Upper lobe of left lung (tissue), 6 donors: ENCODE data around the gene ADAMTS10. TPM values are rescaled to one million over a fixed set of nuclear protein-coding genes. Genes with fewer than 3 reads are reported as not detected.
"Not testable (repeated sequence)": the region's sequence is repeated elsewhere in the genome, so short reads cannot be mapped to it uniquely, and the experiment has no call there.

Experiments
- ATAC-seq, 2 donors: fragments of 200-7000 bp; cut with Tn5 transposase; one replicate each; pipeline ENCODE4 v1.9.1; 2022; ENCODE audit warnings: mild to moderate bottlenecking in 2 of 2, moderate library complexity in 2 of 2; ENCODE audit not compliant: low FRiP score in 2 of 2
- DNase-seq, 2 donors: peaks; one replicate each; pipeline ENCODE4 v3.0.0-alpha.2; 2019 to 2020
- H3K27ac ChIP-seq, 4 donors: fragments of 200-600 bp; sonication (generic); one replicate each; pipeline ENCODE4 v1.5.1; 2016 to 2019
- H3K27me3 ChIP-seq, 4 donors: fragments of 200-600 bp; sonication (generic); one replicate each; pipeline ENCODE4 v1.5.1; 2017 to 2019
- H3K36me3 ChIP-seq, 4 donors: fragments of 200-600 bp; sonication (generic); one replicate each; pipeline ENCODE4 v1.5.1; 2016 to 2019
- H3K4me1 ChIP-seq, 4 donors: fragments of 200-600 bp; sonication (generic); one replicate each; pipeline ENCODE4 v1.5.1; 2018 to 2019
- H3K4me3 ChIP-seq, 4 donors: fragments of 200-600 bp; sonication (generic); one replicate each; pipeline ENCODE4 v1.5.1; 2017 to 2019; ENCODE audit warnings: mild to moderate bottlenecking in 2 of 4, moderate library complexity in 1 of 4
- H3K9me3 ChIP-seq, 4 donors: fragments of 200-600 bp; sonication (generic); one replicate each; pipeline ENCODE4 v1.5.1; 2018 to 2019
- EP300 ChIP-seq, 4 donors: sonication (generic); formaldehyde crosslinking; IDR thresholded peaks; one replicate each; pipeline ENCODE4 v1.5.1; 2017; ENCODE audit warnings: antibody characterized with exemption in 4 of 4, control low read depth in 2 of 4
- POLR2A ChIP-seq, 4 donors: fragments of 450-650 bp; IDR thresholded peaks; one replicate each; pipeline ENCODE4 v1.5.1; 2016 to 2017; ENCODE audit warnings: antibody characterized with exemption in 4 of 4, mild to moderate bottlenecking in 2 of 4
- POLR2AphosphoS5 ChIP-seq, 2 donors: sonication (generic); formaldehyde crosslinking; IDR thresholded peaks; one replicate each; pipeline ENCODE4 v1.5.1; 2017; ENCODE audit warnings: antibody characterized with exemption in 2 of 2
- WGBS, 2 donors: methylation state at CpG; one replicate each; pipeline ENCODE4 v1.1.5; 2017 to 2018; 5-methylcytosine and 5-hydroxymethylcytosine counted together
- total RNA-seq, 6 donors: library from RNA; depleted of rRNA in 4 of 6; stranded (reverse); fragments of >200 nt in 4 of 6; gene quantifications; one replicate each; pipeline versions ENCODE4 v1.1.0 to v1.2.1, GENCODE V29; 2016 to 2021
- TF ChIP-seq, protein P1 (sequence below), 6 experiments: fragments of 450-650 bp in 4 of 6; fragments of 200-600 bp in 2 of 6; sonication (generic) in 2 of 6; IDR thresholded peaks; one replicate each; pipeline ENCODE4 v1.5.1; 2016 to 2019; ENCODE audit warnings: antibody characterized with exemption in 6 of 6
- donor health status: DM: no; HTN: no; CAD: no; lungs with moderate emphysema.
- donor health status: DM: no; HTN: yes; CAD: no; lungs with severe emphysema.

The ADAMTS10 gene
- total RNA-seq, 6 donors from 2014 or later, result 11.9 to 103 (median 19.8) TPM

GRCh38 chr19:8640402-8641004 lies 30.0 kb upstream of the ADAMTS10 start:
- no peaks in the 10 kb centered on the region for H3K36me3 ChIP-seq
- WGBS, 2 donors, result 45 to 57% methylated on average over 11 to 12 of the region's 12 CpGs
- peaks cover 3 to 22% (median 12%) of the 10 kb centered on the region in 4 donors for H3K4me1 ChIP-seq
- DNase-seq, result peak in 1 of 2 donors; percentile 80
- TF ChIP-seq EP300 (IDR thresholded peaks at IDR 0.05) (no peak), POLR2AphosphoS5 (IDR thresholded peaks at IDR 0.05) (no peak), POLR2A (IDR thresholded peaks at IDR 0.05) (no peak)
- TF ChIP-seq, protein P1, sequence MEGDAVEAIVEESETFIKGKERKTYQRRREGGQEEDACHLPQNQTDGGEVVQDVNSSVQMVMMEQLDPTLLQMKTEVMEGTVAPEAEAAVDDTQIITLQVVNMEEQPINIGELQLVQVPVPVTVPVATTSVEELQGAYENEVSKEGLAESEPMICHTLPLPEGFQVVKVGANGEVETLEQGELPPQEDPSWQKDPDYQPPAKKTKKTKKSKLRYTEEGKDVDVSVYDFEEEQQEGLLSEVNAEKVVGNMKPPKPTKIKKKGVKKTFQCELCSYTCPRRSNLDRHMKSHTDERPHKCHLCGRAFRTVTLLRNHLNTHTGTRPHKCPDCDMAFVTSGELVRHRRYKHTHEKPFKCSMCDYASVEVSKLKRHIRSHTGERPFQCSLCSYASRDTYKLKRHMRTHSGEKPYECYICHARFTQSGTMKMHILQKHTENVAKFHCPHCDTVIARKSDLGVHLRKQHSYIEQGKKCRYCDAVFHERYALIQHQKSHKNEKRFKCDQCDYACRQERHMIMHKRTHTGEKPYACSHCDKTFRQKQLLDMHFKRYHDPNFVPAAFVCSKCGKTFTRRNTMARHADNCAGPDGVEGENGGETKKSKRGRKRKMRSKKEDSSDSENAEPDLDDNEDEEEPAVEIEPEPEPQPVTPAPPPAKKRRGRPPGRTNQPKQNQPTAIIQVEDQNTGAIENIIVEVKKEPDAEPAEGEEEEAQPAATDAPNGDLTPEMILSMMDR (IDR thresholded peaks at IDR 0.05), result no peak
- ATAC-seq, result peak; percentile 76 to 81
- peaks cover 0 to 6% (median 5%) of the 10 kb centered on the region in 4 donors for H3K9me3 ChIP-seq
- H3K27ac ChIP-seq, result peak overlapping the region; percentile 40 to 76 (median 66)
- H3K27me3 ChIP-seq, result no peaks in the 10 kb centered on the region
- H3K4me3 ChIP-seq, result no peak overlapping the region

DNA sequence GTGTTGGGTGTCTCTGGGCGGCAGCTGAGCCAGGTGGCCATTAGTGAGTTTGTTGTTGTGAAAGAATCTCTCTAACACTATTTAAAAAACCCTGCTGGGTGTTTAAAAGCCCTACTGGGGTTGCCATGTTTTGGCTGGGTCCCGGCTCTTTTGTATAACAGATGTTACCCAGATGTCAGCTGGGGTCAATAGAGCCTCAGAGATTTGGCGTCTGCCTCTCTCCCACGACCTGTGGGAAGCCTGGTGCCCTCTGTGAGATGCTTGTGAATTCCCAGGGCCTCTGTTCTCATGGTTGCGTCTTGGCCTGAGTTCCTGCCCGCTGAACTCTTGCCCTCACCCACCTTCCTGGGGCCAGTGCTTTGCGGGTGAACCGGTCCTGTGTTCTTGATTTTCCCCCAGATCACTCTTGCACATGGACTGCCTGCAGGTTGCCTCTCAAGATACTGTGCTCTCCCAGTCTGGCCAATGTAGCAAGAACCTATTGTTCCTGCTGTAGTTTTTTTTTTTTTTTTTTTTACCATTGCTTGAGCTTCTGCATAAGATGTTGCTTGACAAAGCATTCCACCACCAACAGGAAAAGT lies 29.4 kb upstream of the ADAMTS10 start:
- WGBS, 2 donors, result 40 to 41% methylated on average over 8 of the region's 8 CpGs
- no peak for TF ChIP-seq POLR2AphosphoS5 (IDR thresholded peaks at IDR 0.05)
- TF ChIP-seq POLR2A (IDR thresholded peaks at IDR 0.05), result no peak
- TF ChIP-seq, protein P1 (IDR thresholded peaks at IDR 0.05), result no peak
- no peak for TF ChIP-seq EP300 (IDR thresholded peaks at IDR 0.05)
- DNase-seq (no peak), ATAC-seq (no peak)
- Histone ChIP-seq H3K4me3 (no peak overlapping the region), H3K36me3 (no peaks in the 10 kb centered on the region), H3K27me3 (no peaks in the 10 kb centered on the region), H3K27ac (peak overlapping the region; percentile 35 to 77 (median 64)), H3K4me1 (peaks cover 3 to 22% (median 12%) of the 10 kb centered on the region in 4 donors), H3K9me3 (peaks cover 0 to 6% (median 5%) of the 10 kb centered on the region in 4 donors)

DNA sequence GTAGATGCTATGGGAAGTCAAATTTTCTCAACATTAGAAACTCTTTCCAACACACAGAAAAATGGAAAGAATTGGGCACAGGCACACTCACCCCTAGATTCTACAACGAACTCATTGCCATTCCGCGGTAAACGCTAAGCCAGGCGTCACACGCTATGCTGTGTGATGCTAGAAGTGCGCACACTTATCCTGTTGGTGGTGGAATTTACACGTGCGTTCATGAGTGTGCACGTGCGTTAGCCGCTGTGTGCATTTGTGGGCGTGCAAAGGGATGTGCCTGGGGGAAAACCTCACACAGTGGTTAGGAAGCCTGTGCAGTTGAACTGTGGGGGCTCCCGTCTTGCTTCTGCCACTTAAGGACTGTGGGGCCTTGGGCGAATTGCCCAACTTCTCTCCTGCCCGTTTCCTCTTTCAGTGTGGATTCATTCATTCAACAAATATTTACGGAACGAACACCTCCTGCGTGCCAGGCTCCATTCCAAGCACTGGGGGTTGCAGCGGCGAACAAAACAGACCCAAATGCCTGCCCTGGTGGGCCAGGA lies 27.6 kb upstream of the ADAMTS10 start:
- TF ChIP-seq EP300 (IDR thresholded peaks at IDR 0.05) (no peak), POLR2A (IDR thresholded peaks at IDR 0.05) (no peak), POLR2AphosphoS5 (IDR thresholded peaks at IDR 0.05) (no peak)
- TF ChIP-seq, protein P1 (IDR thresholded peaks at IDR 0.05), result no peak
- peak; percentile 25 to 38 for ATAC-seq
- H3K27ac ChIP-seq, result peak overlapping the region in 1 of 4 donors; percentile 77

DNA sequence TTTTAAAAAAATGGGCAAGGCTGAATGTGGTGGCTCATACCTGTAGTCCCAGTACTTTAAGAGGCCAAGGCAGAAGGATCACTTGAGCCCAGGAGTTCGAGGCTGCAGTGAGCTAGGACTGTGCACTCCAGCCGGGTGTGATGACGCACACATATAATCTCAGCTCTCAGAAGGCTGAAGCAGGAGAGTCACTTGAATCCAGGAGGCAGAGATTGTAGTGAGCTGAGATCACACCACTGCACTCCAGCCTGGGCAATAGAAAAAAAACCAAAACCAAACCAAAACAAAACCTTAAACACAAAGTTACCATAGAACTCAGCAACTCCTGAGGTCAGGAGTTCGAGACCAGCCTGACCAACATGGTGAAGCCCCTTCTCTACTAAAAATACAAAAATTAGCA lies 26.6 kb upstream of the ADAMTS10 start:
- H3K27ac ChIP-seq, DNase-seq, ATAC-seq, H3K27me3 ChIP-seq, H3K9me3 ChIP-seq, H3K36me3 ChIP-seq, H3K4me3 ChIP-seq: not testable (repeated sequence)
- 75 to 81% methylated on average over 4 of the region's 4 CpGs for WGBS, 2 donors
- peaks cover 3 to 22% (median 12%) of the 10 kb centered on the region in 4 donors for H3K4me1 ChIP-seq

More for the DNA sequence above, 27.6 kb upstream of the ADAMTS10 start:
- H3K27me3 ChIP-seq, result no peaks in the 10 kb centered on the region
- peaks cover 0 to 6% (median 5%) of the 10 kb centered on the region in 4 donors for H3K9me3 ChIP-seq
- H3K36me3 ChIP-seq, result no peaks in the 10 kb centered on the region
- peaks cover 3 to 22% (median 12%) of the 10 kb centered on the region in 4 donors for H3K4me1 ChIP-seq
- peak in 1 of 2 donors; percentile 66 for DNase-seq
- H3K4me3 ChIP-seq, result no peak overlapping the region
- 18 to 23% methylated on average over 21 of the region's 21 CpGs for WGBS, 2 donors

DNA sequence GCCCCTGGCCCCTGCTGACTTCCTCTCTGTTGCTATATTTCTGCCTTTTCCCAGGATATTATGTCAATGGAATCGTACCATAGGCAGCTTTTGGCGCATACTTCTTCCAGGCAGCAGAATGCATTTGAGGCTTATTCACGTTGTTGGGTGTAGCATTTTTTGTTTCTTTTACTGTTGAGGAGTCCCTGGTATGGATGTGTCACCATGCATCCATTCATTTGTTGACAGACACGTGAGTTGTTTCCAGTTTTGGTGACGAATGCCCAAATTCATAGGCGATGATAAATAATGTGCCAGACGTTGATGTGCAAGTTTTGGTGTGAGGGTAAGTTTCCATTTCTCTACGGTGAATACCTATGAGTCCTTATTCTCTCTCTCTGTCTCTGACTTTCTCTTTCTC lies 24.9 kb upstream of the ADAMTS10 start:
- TF ChIP-seq POLR2A (IDR thresholded peaks at IDR 0.05), result no peak
- TF ChIP-seq, protein P1 (IDR thresholded peaks at IDR 0.05), result no peak
- TF ChIP-seq EP300 (IDR thresholded peaks at IDR 0.05), result no peak
- TF ChIP-seq POLR2AphosphoS5 (IDR thresholded peaks at IDR 0.05), result no peak
- no peak overlapping the region for H3K4me3 ChIP-seq
- no peak for DNase-seq
- H3K4me1 ChIP-seq, result peaks cover 3 to 18% (median 11%) of the 10 kb centered on the region in 4 donors
- no peak overlapping the region for H3K27ac ChIP-seq
- 77 to 78% methylated on average over 8 of the region's 8 CpGs for WGBS, 2 donors
- peaks cover 0 to under 1% (median 0%) of the 10 kb centered on the region in 4 donors for H3K9me3 ChIP-seq
- ATAC-seq, result no peak
- H3K36me3 ChIP-seq, result no peaks in the 10 kb centered on the region
- H3K27me3 ChIP-seq, result no peaks in the 10 kb centered on the region
